Thyroid gland (tissue), 4 donors: ENCODE results near the gene ASH1L. TPM values are rescaled to one million over a fixed set of nuclear protein-coding genes. Genes with fewer than 3 reads are reported as not detected.

ENCODE experiments used
- DNase-seq, 2 donors: peaks; one replicate each; pipeline ENCODE4 v3.0.0-alpha.2; 2019
- H3K27ac ChIP-seq, 3 donors: fragments of 200-600 bp; sonication (generic); 1 replicate in 2 of 3; 2 replicates in 1 of 3; pipeline ENCODE4 v1.5.1; 2016 to 2019; ENCODE audit warnings: mild to moderate bottlenecking in 1 of 3, moderate library complexity in 1 of 3
- H3K27me3 ChIP-seq: fragments of 200-600 bp; sonication (generic); one replicate; pipeline ENCODE4 v1.5.1; 2019
- H3K36me3 ChIP-seq, 2 donors: fragments of 200-600 bp; sonication (generic); one replicate each; pipeline ENCODE4 v1.5.1; 2016 to 2019
- H3K4me1 ChIP-seq, 2 donors: fragments of 200-600 bp; sonication (generic); one replicate each; pipeline ENCODE4 v1.5.1; 2017 to 2019
- H3K4me3 ChIP-seq, 3 donors: fragments of 200-600 bp; sonication (generic); replicated peaks in 1 of 3; 1 replicate in 2 of 3; 2 replicates in 1 of 3; pipeline ENCODE4 v1.5.1; 2016; ENCODE audit warnings: mild to moderate bottlenecking in 1 of 3
- H3K9me3 ChIP-seq: fragments of 200-600 bp; sonication (generic); one replicate; pipeline ENCODE4 v1.5.1; 2017
- POLR2A ChIP-seq, 2 donors: fragments of 450-650 bp; IDR thresholded peaks; one replicate each; pipeline ENCODE4 v1.6.1; 2017; ENCODE audit warnings: antibody characterized with exemption in 2 of 2, mild to moderate bottlenecking in 2 of 2, moderate library complexity in 1 of 2
- WGBS, 2 donors: methylation state at CpG; one replicate each; pipeline ENCODE4 v1.1.5; 2017; 5-methylcytosine and 5-hydroxymethylcytosine counted together
- intact Hi-C: fragments of 100-400 bp; cut with DNase I; formaldehyde crosslinking; loops from one replicate; pipeline ENCODE4 v1.15.1; 2023
- total RNA-seq, 4 donors: library from RNA; depleted of rRNA; stranded (reverse); fragments of >200 nt; gene quantifications; one replicate each; pipeline ENCODE4 v1.2.3, GENCODE V29; 2016
- TF ChIP-seq, protein P1 (sequence below), 6 experiments: fragments of 200-600 bp in 3 of 6; fragments of 450-650 bp in 3 of 6; sonication (generic) in 3 of 6; IDR thresholded peaks; one replicate each; pipeline ENCODE4 v1.5.1; 2016 to 2019; ENCODE audit warnings: antibody characterized with exemption in 6 of 6, mild to moderate bottlenecking in 2 of 6, inconsistent platforms in 1 of 6, moderate library complexity in 1 of 6

Gene ASH1L
- total RNA-seq, 4 donors from 2014 or later, result 68.1 to 120 (median 85.2) TPM

DNA sequence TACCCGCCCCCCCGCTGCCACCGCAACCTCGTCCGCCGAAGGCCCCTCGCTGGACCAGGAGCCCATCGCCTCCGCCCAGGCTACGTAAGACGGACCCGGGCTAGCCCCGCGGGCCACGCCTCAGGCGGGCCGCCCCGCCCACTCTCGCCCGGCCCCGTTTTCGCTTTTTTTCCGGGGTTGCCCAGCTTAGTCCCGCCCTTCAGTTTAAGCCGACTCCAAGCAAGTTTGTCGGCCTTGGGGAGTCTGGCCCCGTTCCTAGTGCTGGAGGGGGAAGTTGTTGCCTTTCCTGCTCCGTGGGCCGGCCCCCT, 238.9 kb downstream of the ASH1L start:
- H3K36me3 ChIP-seq, result peaks cover 0 to 10% of the 10 kb centered on the region in 2 donors
- H3K4me3 ChIP-seq, result peak overlapping the region; percentile 48 to 84 (median 84)
- intact Hi-C loops, result loop anchor here (5.0 kb wide), 2 partner anchors 46 to 66 kb away; partner anchors contain the start of genes ENTREP3 and HCN3
- no peaks in the 10 kb centered on the region for H3K27me3 ChIP-seq
- WGBS, 2 donors, result 0% methylated on average over 3 to 11 of the region's 29 CpGs
- H3K9me3 ChIP-seq, result no peaks in the 10 kb centered on the region
- H3K4me1 ChIP-seq, result peaks cover 30 to 33% of the 10 kb centered on the region in 2 donors
- TF ChIP-seq POLR2A (IDR thresholded peaks at IDR 0.05), result no peak
- TF ChIP-seq, protein P1, sequence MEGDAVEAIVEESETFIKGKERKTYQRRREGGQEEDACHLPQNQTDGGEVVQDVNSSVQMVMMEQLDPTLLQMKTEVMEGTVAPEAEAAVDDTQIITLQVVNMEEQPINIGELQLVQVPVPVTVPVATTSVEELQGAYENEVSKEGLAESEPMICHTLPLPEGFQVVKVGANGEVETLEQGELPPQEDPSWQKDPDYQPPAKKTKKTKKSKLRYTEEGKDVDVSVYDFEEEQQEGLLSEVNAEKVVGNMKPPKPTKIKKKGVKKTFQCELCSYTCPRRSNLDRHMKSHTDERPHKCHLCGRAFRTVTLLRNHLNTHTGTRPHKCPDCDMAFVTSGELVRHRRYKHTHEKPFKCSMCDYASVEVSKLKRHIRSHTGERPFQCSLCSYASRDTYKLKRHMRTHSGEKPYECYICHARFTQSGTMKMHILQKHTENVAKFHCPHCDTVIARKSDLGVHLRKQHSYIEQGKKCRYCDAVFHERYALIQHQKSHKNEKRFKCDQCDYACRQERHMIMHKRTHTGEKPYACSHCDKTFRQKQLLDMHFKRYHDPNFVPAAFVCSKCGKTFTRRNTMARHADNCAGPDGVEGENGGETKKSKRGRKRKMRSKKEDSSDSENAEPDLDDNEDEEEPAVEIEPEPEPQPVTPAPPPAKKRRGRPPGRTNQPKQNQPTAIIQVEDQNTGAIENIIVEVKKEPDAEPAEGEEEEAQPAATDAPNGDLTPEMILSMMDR (IDR thresholded peaks at IDR 0.05), result no peak
- DNase-seq, result peak; percentile 87 to 88
- H3K27ac ChIP-seq, result peak overlapping the region; percentile 80 to 97 (median 92)

DNA sequence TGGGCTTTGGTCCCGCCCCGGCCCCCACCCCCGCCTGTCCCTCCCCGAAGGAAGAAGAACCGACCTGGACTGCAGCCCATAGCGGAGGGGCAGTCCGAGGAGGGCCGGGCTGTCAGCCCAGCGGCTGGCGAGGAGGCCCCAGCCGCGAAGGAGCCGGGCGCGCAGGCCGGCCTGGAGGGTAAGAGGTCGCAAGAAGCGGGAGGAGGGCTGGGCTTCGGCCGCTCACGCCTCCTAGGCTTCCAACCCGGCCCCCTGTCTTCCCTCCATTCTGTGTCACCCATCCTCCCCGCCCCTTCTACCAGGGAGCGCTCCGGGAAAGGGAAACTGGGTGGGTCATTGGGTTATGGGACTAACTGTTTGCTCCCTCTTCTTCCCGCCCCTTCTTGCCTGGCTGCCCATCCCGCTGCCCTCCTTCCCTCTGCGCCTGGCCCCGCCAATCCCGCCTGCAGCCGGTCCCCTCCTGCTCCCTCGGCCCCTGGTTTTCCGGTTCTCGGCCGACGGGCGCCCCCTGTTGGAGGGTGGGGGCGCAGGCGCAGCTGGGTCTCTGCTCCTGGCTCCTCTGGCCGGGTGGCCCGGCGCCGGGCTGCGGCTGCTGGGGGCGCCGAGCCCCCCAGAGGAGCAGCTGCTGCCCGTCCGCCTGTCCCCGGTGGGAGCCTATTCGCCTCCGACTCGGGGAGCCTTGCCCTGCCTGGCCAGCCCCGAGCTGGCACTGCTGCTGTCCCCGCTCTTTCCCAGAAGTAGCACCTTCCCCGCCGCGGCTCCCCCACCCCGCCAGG, 239.5 kb downstream of the ASH1L start:
- Histone ChIP-seq H3K27me3 (no peaks in the 10 kb centered on the region), H3K4me1 (peaks cover 30 to 33% of the 10 kb centered on the region in 2 donors), H3K9me3 (no peaks in the 10 kb centered on the region), H3K4me3 (peak overlapping the region; percentile 48 to 84 (median 84)), H3K36me3 (peaks cover 0 to 10% of the 10 kb centered on the region in 2 donors), H3K27ac (peak overlapping the region; percentile 80 to 97 (median 92))
- 0 to 1% methylated on average over 22 to 25 of the region's 58 CpGs for WGBS, 2 donors
- TF ChIP-seq, protein P1 (IDR thresholded peaks at IDR 0.05), result peak; percentile 72 to 96 (median 94)
- TF ChIP-seq POLR2A (IDR thresholded peaks at IDR 0.05), result peak in 1 of 2 donors; percentile 28
- DNase-seq, result peak; percentile 85 to 90
- intact Hi-C loops, result loop anchor here (5.0 kb wide), 2 partner anchors 46 to 66 kb away; partner anchors contain the start of genes ENTREP3 and HCN3

DNA sequence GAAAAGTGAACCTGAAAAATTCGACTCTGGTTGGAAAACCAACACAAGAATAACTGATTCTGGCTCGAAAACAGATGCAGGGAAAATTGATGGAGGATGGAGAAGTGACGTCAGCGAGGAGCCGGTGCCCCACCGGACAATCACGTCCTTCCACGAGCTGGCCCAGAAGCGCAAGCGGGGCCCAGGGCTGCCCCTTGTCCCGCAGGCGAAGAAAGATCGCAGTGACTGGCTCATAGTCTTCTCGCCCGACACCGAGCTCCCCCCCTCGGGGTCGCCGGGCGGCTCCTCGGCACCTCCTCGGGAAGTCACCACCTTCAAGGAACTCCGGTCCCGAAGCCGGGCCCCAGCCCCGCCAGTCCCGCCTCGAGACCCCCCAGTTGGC, 240.0 kb downstream of the ASH1L start:
- 4 to 7% methylated on average over 13 to 22 of the region's 28 CpGs for WGBS, 2 donors
- no peaks in the 10 kb centered on the region for H3K27me3 ChIP-seq
- peaks cover 30 to 33% of the 10 kb centered on the region in 2 donors for H3K4me1 ChIP-seq
- H3K9me3 ChIP-seq, result no peaks in the 10 kb centered on the region
- TF ChIP-seq, protein P1 (IDR thresholded peaks at IDR 0.05), result no peak
- TF ChIP-seq POLR2A (IDR thresholded peaks at IDR 0.05), result no peak
- intact Hi-C loops, result loop anchor here (5.0 kb wide), 2 partner anchors 45 to 65 kb away; partner anchors contain the start of genes ENTREP3 and HCN3
- peaks cover 0 to 10% of the 10 kb centered on the region in 2 donors for H3K36me3 ChIP-seq
- H3K4me3 ChIP-seq, result peak overlapping the region in 1 of 3 donors; percentile 84
- peak overlapping the region; percentile 66 to 97 (median 92) for H3K27ac ChIP-seq
- peak; percentile 18 to 30 for DNase-seq

DNA sequence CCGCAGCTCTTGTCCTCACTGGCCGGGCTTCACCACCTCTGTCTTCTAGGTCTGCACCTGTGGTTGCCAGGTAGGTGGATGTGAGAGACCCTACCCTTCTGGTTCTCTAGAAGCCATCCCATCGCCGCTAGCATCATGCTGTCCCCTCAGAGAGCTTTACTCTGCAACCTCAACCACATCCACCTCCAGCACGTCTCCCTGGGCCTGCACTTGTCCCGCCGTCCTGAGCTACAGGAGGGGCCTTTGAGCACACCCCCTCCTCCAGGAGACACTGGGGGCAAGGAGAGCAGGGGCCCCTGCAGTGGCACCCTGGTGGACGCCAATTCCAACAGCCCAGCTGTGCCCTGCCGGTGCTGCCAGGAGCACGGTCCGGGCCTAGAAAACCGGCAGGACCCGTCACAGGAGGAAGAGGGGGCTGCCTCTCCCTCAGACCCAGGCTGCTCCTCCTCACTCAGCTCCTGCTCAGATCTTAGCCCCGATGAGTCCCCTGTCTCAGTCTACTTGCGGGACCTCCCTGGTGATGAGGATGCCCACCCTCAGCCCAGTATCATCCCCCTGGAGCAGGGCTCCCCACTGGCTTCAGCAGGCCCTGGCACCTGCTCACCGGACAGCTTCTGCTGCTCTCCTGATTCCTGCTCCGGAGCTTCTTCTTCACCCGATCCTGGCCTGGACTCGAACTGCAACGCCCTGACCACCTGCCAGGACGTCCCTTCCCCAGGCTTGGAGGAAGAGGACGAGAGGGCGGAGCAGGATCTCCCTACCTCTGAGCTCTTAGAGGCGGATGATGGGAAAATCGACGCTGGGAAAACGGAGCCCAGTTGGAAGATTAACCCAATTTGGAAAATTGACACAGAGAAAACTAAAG, 240.7 kb downstream of the ASH1L start:
- peak overlapping the region in 1 of 3 donors; percentile 84 for H3K4me3 ChIP-seq
- peak in 1 of 2 donors; percentile 3 for DNase-seq
- H3K9me3 ChIP-seq, result no peaks in the 10 kb centered on the region
- H3K4me1 ChIP-seq, result peaks cover 30 to 33% of the 10 kb centered on the region in 2 donors
- intact Hi-C loops, result loop anchor here (5.0 kb wide), 2 partner anchors 45 to 65 kb away; partner anchors contain the start of genes ENTREP3 and HCN3
- TF ChIP-seq, protein P1 (IDR thresholded peaks at IDR 0.05), result no peak
- no peak for TF ChIP-seq POLR2A (IDR thresholded peaks at IDR 0.05)
- 46 to 61% methylated on average over 17 to 24 of the region's 27 CpGs for WGBS, 2 donors
- H3K36me3 ChIP-seq, result peaks cover 0 to 5% of the 10 kb centered on the region in 2 donors
- H3K27me3 ChIP-seq, result no peaks in the 10 kb centered on the region
- peak overlapping the region in 2 of 3 donors; percentile 92 to 97 for H3K27ac ChIP-seq
